ENCODE results near the gene MAP3K20. TPM values are rescaled to one million over a fixed set of nuclear protein-coding genes. Genes with fewer than 3 reads are reported as not detected.
A peak's percentile ranks its signal among the peaks of the same experiment; 100 is the strongest.

The MAP3K20 gene
- total RNA-seq, 1 experiment from 2014 or later, result 150 TPM

- Mint-ChIP-seq H3K27ac (ENCODE audit: low read depth, unreplicated experiment) (no peak overlapping the region), H3K27me3 (ENCODE audit: insufficient read depth, unreplicated experiment) (no peaks in the 10 kb centered on the region), H3K9me3 (ENCODE audit: unreplicated experiment) (no peaks in the 10 kb centered on the region), H3K4me3 (ENCODE audit: unreplicated experiment) (no peak overlapping the region), H3K4me1 (ENCODE audit: insufficient read depth, unreplicated experiment) (peaks cover 22% of the 10 kb centered on the region), H3K36me3 (ENCODE audit: insufficient read depth, unreplicated experiment) (no peaks in the 10 kb centered on the region)
- CTCF ChIA-PET, result interaction anchor here (0.9 to 2.4 kb wide), 4 partner anchors 14 to 161 kb away, joined by 3 to 8 read pairs (median 4); no protein-coding TSS in a partner anchor
- POLR2A ChIA-PET, result no interaction called here
- no peak for TF ChIP-seq CTCF (IDR thresholded peaks at IDR 0.05; ENCODE audit: unreplicated experiment)
- no TSS peak for BruUV-seq (replicated peaks)
- intact Hi-C loops (cut with micrococcal nuclease), result no loop called here
- no peak for DNase-seq (ENCODE audit: unreplicated experiment)
These were observed 30.5 kb upstream of the MAP3K20 start for GRCh38 chr2:173045181-173045580.

GRCh38 chr2:173048522-173048896 is 27.1 kb upstream of the MAP3K20 start:
- POLR2A ChIA-PET, result interaction anchor here (1.0 to 3.2 kb wide), 18 partner anchors 11 to 380 kb away, joined by 3 to 55 read pairs (median 11); partner anchors contain the start of gene MAP3K20
- Mint-ChIP-seq H3K9me3 (ENCODE audit: unreplicated experiment) (no peaks in the 10 kb centered on the region), H3K27me3 (ENCODE audit: insufficient read depth, unreplicated experiment) (no peaks in the 10 kb centered on the region), H3K4me3 (ENCODE audit: unreplicated experiment) (peak overlapping the region; percentile 62), H3K27ac (ENCODE audit: low read depth, unreplicated experiment) (peak overlapping the region; percentile 98), H3K4me1 (ENCODE audit: insufficient read depth, unreplicated experiment) (peaks cover 30% of the 10 kb centered on the region), H3K36me3 (ENCODE audit: insufficient read depth, unreplicated experiment) (peaks cover 6% of the 10 kb centered on the region)
- DNase-seq (ENCODE audit: unreplicated experiment), result no peak
- intact Hi-C loops (cut with micrococcal nuclease), result no loop called here
- TF ChIP-seq CTCF (IDR thresholded peaks at IDR 0.05; ENCODE audit: unreplicated experiment), result no peak
- BruUV-seq (replicated peaks), result no TSS peak
- CTCF ChIA-PET, result interaction anchor here (0.7 to 1.9 kb wide), 4 partner anchors 18 to 162 kb away, joined by 3 to 7 read pairs (median 4); no protein-coding TSS in a partner anchor

GRCh38 chr2:173048897-173049661 is 26.6 kb upstream of the MAP3K20 start:
- Mint-ChIP-seq H3K4me1 (ENCODE audit: insufficient read depth, unreplicated experiment) (peaks cover 32% of the 10 kb centered on the region), H3K36me3 (ENCODE audit: insufficient read depth, unreplicated experiment) (peaks cover 6% of the 10 kb centered on the region), H3K27me3 (ENCODE audit: insufficient read depth, unreplicated experiment) (no peaks in the 10 kb centered on the region), H3K9me3 (ENCODE audit: unreplicated experiment) (no peaks in the 10 kb centered on the region), H3K27ac (ENCODE audit: low read depth, unreplicated experiment) (peak overlapping the region; percentile 98), H3K4me3 (ENCODE audit: unreplicated experiment) (peak overlapping the region; percentile 62)
- BruUV-seq (replicated peaks), result TSS peak; percentile 89
- TF ChIP-seq CTCF (IDR thresholded peaks at IDR 0.05; ENCODE audit: unreplicated experiment), result no peak
- POLR2A ChIA-PET, result interaction anchor here (0.5 to 3.2 kb wide), 26 partner anchors 10 to 379 kb away, joined by 3 to 55 read pairs (median 5); partner anchors contain the start of gene MAP3K20
- peak; percentile 98 for DNase-seq (ENCODE audit: unreplicated experiment)
- intact Hi-C loops (cut with micrococcal nuclease), result loop anchor here (1.0 kb wide), 2 partner anchors 26 to 161 kb away; partner anchors contain the start of gene MAP3K20
- CTCF ChIA-PET, result interaction anchor here (0.8 to 1.7 kb wide), 5 partner anchors 21 to 162 kb away, joined by 3 to 7 read pairs (median 3); no protein-coding TSS in a partner anchor

- no peak for TF ChIP-seq CTCF (IDR thresholded peaks at IDR 0.05; ENCODE audit: unreplicated experiment)
- POLR2A ChIA-PET, result interaction anchor here (0.5 to 3.2 kb wide), 22 partner anchors 9 to 164 kb away, joined by 3 to 55 read pairs (median 8); partner anchors contain the start of gene MAP3K20
- CTCF ChIA-PET, result interaction anchor here (0.8 to 1.3 kb wide), 3 partner anchors 22 to 160 kb away, joined by 3 to 4 read pairs (median 3); no protein-coding TSS in a partner anchor
- no peak for DNase-seq (ENCODE audit: unreplicated experiment)
- Mint-ChIP-seq H3K36me3 (ENCODE audit: insufficient read depth, unreplicated experiment) (peaks cover 6% of the 10 kb centered on the region), H3K27me3 (ENCODE audit: insufficient read depth, unreplicated experiment) (no peaks in the 10 kb centered on the region), H3K4me3 (ENCODE audit: unreplicated experiment) (peak overlapping the region; percentile 62), H3K27ac (ENCODE audit: low read depth, unreplicated experiment) (peak overlapping the region; percentile 98), H3K9me3 (ENCODE audit: unreplicated experiment) (no peaks in the 10 kb centered on the region), H3K4me1 (ENCODE audit: insufficient read depth, unreplicated experiment) (peaks cover 32% of the 10 kb centered on the region)
- TSS peak; percentile 85 for BruUV-seq (replicated peaks)
- intact Hi-C loops (cut with micrococcal nuclease), result loop anchor here (1.0 kb wide), 2 partner anchors 25 to 160 kb away; partner anchors contain the start of gene MAP3K20
These were observed 25.8 kb upstream of the MAP3K20 start for GRCh38 chr2:173049831-173050230.

All from MCF 10A (cell line).